Cardiac muscle cell (in vitro differentiated cells and primary cell): ENCODE data around the gene THRSP. TPM values are rescaled to one million over a fixed set of nuclear protein-coding genes. Genes with fewer than 3 reads are reported as not detected.
"Not testable (repeated sequence)": the region's sequence is repeated elsewhere in the genome, so short reads cannot be mapped to it uniquely, and the experiment has no call there.

Experiments
- DNase-seq, 2 donors: peaks; one replicate each; pipeline versions ENCODE4 v3.0.0 to v3.0.0-alpha.2; 2010 to 2017; ENCODE audit warnings: low read depth in 1 of 2, low spot score in 1 of 2
- H3K27ac ChIP-seq: fragments of 200-600 bp; sonication (generic); 2 replicates; pipeline ENCODE4 v1.5.1; 2016
- H3K27me3 ChIP-seq: fragments of 200-600 bp; sonication (generic); 2 replicates; pipeline ENCODE4 v1.6.0; 2016; ENCODE audit warnings: control low read depth
- H3K36me3 ChIP-seq: fragments of 200-600 bp; sonication (generic); 2 replicates; pipeline ENCODE4 v1.5.1; 2016; ENCODE audit warnings: control low read depth
- H3K4me1 ChIP-seq: fragments of 200-600 bp; sonication (generic); 2 replicates; pipeline ENCODE4 v1.8.1; 2017; ENCODE audit warnings: low read depth, mild to moderate bottlenecking, mixed run types
- H3K4me3 ChIP-seq: fragments of 200-600 bp; sonication (generic); 2 replicates; pipeline ENCODE4 v1.5.1; 2016; ENCODE audit warnings: mild to moderate bottlenecking
- H3K9me3 ChIP-seq: fragments of 200-600 bp; sonication (generic); 2 replicates; pipeline ENCODE4 v1.5.1; 2017; ENCODE audit warnings: low read depth, mild to moderate bottlenecking, control low read depth
- polyA plus RNA-seq: library from polyadenylated mRNA; unstranded; fragments of >200 nt; fragmentation: Nextera tagmentation; extraction: Ambion mirVana; gene quantifications from 2 replicates; pipeline ENCODE4 v1.2.1, GENCODE V29; 2016
- total RNA-seq: library from RNA; depleted of rRNA; stranded (reverse); fragments of >200 nt; gene quantifications from 2 replicates; pipeline ENCODE4 v1.2.3, GENCODE V29; 2016
- TF ChIP-seq, protein P1 (sequence below): IDR thresholded peaks from 2 replicates; pipeline ENCODE4 v1.5.1; 2012; ENCODE audit warnings: low read depth, mild to moderate bottlenecking, low read length

The THRSP gene, protein sequence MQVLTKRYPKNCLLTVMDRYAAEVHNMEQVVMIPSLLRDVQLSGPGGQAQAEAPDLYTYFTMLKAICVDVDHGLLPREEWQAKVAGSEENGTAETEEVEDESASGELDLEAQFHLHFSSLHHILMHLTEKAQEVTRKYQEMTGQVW
- total RNA-seq = not detected in 2 replicates
- 0.44 TPM in 1 of 2 replicates, not detected in the other for polyA plus RNA-seq

DNA sequence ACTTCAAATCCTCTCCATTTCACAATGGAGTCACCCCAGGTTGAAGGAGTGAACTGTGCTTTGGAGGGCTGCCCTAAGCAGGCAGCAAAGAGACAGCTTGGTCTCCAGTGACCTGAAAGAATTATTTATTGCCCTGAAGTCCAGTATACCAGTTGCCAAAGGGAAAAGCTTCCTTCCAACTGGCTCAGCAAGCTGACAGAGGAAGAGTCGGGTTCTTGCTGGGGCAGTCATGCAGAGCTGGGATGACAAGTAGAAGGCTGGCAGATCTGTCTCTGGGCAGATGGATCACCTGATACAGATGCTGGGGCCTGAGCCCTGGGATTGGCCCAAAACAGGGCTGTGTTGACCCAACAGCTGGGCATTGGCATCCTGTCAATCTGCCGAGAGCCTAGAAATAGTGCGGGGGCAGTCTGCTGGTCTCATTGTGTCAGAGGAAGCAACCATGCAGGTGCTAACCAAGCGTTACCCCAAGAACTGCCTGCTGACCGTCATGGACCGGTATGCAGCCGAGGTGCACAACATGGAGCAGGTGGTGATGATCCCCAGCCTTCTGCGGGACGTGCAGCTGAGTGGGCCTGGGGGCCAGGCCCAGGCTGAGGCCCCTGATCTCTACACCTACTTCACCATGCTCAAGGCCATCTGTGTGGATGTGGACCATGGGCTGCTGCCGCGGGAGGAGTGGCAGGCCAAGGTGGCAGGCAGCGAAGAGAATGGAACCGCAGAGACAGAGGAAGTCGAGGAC lies at the start of gene THRSP:
Gene THRSP (plus strand): TSS at position 422 of the 742 bp plus-strand sequence. CDS start 21 bp downstream, at position 443.
- DNase-seq = no peak
- H3K27ac ChIP-seq = no peak within 1 kb of the TSS
- H3K9me3 ChIP-seq = no peaks in the 10 kb centered on the region
- H3K4me3 ChIP-seq = no peak within 1 kb of the TSS
- no peaks in the 10 kb centered on the region for H3K4me1 ChIP-seq
- TF ChIP-seq, protein P1, sequence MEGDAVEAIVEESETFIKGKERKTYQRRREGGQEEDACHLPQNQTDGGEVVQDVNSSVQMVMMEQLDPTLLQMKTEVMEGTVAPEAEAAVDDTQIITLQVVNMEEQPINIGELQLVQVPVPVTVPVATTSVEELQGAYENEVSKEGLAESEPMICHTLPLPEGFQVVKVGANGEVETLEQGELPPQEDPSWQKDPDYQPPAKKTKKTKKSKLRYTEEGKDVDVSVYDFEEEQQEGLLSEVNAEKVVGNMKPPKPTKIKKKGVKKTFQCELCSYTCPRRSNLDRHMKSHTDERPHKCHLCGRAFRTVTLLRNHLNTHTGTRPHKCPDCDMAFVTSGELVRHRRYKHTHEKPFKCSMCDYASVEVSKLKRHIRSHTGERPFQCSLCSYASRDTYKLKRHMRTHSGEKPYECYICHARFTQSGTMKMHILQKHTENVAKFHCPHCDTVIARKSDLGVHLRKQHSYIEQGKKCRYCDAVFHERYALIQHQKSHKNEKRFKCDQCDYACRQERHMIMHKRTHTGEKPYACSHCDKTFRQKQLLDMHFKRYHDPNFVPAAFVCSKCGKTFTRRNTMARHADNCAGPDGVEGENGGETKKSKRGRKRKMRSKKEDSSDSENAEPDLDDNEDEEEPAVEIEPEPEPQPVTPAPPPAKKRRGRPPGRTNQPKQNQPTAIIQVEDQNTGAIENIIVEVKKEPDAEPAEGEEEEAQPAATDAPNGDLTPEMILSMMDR = no peak
- H3K36me3 ChIP-seq = no peaks in the 10 kb centered on the region
- H3K27me3 ChIP-seq = no peaks in the 10 kb centered on the region

DNA sequence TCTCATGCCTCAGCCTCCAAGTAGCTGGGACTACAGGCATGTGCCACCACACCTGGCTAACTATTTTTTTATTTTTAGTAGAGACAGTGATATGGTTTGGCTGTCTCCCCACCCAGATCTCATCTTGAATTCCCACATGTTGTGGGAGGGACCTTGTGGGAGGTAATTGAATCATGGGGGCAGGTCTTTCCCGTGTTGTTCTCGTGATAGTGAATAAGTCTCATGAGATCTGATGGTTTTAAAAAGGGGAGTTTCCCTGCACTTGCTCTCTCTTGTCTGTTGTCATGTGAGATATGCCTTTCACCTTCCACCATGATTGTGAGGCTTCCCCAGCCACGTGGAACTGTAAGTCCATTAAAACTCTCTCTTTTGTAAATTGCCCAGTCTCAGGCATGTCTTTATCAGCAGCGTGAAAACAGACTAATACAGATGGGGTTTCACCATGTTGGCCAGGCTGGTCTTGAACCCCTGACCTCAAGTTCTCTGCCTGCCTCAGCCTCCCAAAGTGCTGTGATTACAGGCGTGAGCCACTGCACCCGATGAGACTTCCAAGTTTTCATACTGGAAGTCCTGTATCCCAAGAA lies 48.6 kb upstream of the THRSP start:
- not testable (repeated sequence) for H3K4me3 ChIP-seq, H3K9me3 ChIP-seq, H3K4me1 ChIP-seq, H3K36me3 ChIP-seq, H3K27ac ChIP-seq, DNase-seq, H3K27me3 ChIP-seq

DNA sequence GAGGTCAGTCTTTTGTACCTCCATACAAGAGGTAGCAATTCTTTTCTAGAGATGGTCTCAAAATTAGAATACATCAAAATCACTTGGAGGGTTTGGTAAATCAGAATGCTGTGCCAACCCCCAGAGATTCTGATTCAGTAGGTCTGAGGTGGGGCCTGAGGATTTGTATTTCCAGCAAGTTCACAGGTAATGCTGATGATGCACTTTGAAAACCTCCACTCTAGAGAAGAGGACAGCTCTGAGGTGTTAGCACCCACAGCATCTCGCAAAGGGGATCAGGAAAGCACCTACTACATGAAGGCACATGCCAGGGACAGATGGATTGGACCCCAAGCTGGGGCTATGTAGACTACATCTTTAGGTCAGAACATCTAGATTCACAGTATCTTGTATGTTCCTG lies 47.8 kb upstream of the THRSP start:
- H3K9me3 ChIP-seq = no peaks in the 10 kb centered on the region
- TF ChIP-seq, protein P1 = no peak
- H3K27me3 ChIP-seq = no peaks in the 10 kb centered on the region
- no peak for DNase-seq
- H3K4me1 ChIP-seq = no peaks in the 10 kb centered on the region
- H3K27ac ChIP-seq = no peak overlapping the region
- no peaks in the 10 kb centered on the region for H3K36me3 ChIP-seq
- no peak overlapping the region for H3K4me3 ChIP-seq

DNA sequence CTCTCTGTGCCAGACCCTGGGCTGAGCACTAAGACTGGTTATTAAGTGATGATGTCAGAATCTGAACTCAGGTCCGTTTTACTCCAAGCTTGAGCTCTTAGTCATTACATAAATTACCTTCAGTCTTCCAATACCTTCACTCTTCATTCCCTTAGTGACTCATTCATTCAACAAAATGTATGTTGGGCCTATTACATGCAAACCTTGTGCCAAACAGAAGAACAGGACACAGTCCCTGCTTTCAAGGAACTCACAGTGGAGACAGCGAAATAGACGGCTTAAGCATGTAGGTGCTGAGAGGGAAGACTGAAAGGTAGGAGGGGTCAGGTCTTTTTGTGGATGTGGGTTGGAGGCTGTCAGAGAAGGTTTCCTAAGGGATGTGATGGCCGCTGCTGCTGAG lies 43.9 kb upstream of the THRSP start:
- no peak overlapping the region for H3K27ac ChIP-seq
- no peak overlapping the region for H3K4me3 ChIP-seq
- H3K36me3 ChIP-seq = no peaks in the 10 kb centered on the region
- H3K27me3 ChIP-seq = no peaks in the 10 kb centered on the region
- TF ChIP-seq, protein P1 = no peak
- DNase-seq = no peak
- H3K9me3 ChIP-seq = no peaks in the 10 kb centered on the region
- no peaks in the 10 kb centered on the region for H3K4me1 ChIP-seq

DNA sequence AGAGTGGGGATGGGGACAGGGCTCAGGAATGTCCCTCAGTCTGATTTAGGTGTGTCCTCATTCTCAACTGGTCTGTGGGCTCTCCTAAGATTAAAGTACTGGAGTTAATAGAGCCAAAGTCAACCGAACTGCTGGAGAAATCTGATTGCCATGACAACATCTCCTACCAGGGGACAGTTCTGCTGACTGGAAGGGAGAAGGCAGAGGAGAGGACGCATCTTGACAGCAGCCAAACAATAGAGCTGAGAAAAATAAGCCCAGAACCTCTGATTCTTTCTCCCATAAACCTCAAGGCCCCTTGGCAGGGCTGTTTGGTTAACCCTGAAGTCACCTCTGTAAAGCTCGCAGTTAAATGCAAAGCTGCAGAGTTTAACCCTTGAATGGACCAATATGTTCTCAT lies 43.4 kb upstream of the THRSP start:
- H3K27ac ChIP-seq = no peak overlapping the region
- no peak overlapping the region for H3K4me3 ChIP-seq
- no peaks in the 10 kb centered on the region for H3K4me1 ChIP-seq
- DNase-seq = no peak
- TF ChIP-seq, protein P1 = no peak
- H3K9me3 ChIP-seq = no peaks in the 10 kb centered on the region
- no peaks in the 10 kb centered on the region for H3K27me3 ChIP-seq
- H3K36me3 ChIP-seq = no peaks in the 10 kb centered on the region

DNA sequence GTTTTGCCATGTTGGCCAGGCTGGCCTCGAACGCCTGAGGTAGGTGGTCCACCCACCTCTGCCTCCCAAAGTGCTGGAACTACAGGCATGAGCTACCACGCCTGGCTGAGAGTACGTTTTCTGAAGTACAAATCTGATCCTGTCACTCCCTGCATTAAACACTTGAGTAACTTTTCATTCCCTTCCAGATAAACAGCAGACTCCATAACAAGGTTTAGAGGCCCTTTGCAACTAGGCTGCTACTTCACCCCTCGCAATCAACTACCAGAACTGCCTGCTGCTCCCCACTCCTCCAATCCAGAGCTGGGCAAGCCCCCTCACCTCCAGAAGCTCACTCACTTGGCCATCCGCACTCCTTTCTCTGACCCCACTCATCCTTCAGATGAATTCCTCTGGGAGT lies 42.0 kb upstream of the THRSP start:
- Histone ChIP-seq H3K27ac (no peak overlapping the region), H3K9me3 (no peaks in the 10 kb centered on the region), H3K4me1 (no peaks in the 10 kb centered on the region), H3K4me3 (no peak overlapping the region), H3K27me3 (no peaks in the 10 kb centered on the region), H3K36me3 (no peaks in the 10 kb centered on the region)
- TF ChIP-seq, protein P1 = no peak
- no peak for DNase-seq
